HCT116 (cell line): Measurements from ENCODE around the gene BTNL2. TPM values are rescaled to one million over a fixed set of nuclear protein-coding genes. Genes with fewer than 3 reads are reported as not detected.

Experiments used
- ATAC-seq: fragments of 200-7000 bp; cut with Tn5 transposase; 2 replicates; pipeline ENCODE4 v1.9.1; 2020; ENCODE audit warnings: mild to moderate bottlenecking, moderate library complexity
- BruUV-seq: library from RNA; stranded (reverse); fragments of 400-500 nt; replicated peaks from 2 replicates; lab custom pipeline; 2021; lab: Mats Ljungman, UMichigan
- CTCF ChIA-PET: fragments of 300-600 bp; sonication (Branson Sonifier 250); formaldehyde crosslinking; loops from one replicate; lab custom pipeline; 2021; ENCODE audit warnings: antibody characterized with exemption; lab: Charles Lee
- POLR2A ChIA-PET: fragments of 300-600, 350-600 bp; sonication (Branson Sonifier 250); formaldehyde crosslinking; loops from one replicate; lab custom pipeline; 2021; ENCODE audit warnings: antibody characterized with exemption; lab: Charles Lee
- RAD21 ChIA-PET, 2 experiments: fragments of 300-600 bp; sonication (Branson Sonifier 250); formaldehyde crosslinking; loops; one replicate each; lab custom pipeline; 2023; ENCODE audit warnings: low total read pairs in 2 of 2; ENCODE audit not compliant: uncharacterized antibody in 2 of 2, unreplicated experiment in 2 of 2, low non-redundant PET in 1 of 2; lab: Charles Lee
- DNase-seq: peaks from one replicate; pipeline ENCODE4 v3.0.0-alpha.2; 2010; ENCODE audit warnings: low read depth, low spot score
- H2AFZ ChIP-seq: fragments of 200-600 bp; shearing (Covaris generic), sonication (generic); 2 replicates; pipeline ENCODE4 v1.6.1; 2017; ENCODE audit warnings: low read depth, mixed run types, mixed read lengths, antibody characterized with exemption, low read length; ENCODE audit not compliant: poor library complexity, severe bottlenecking
- H3K27ac ChIP-seq: 2 replicates; pipeline ENCODE4 v1.5.1; 2012; ENCODE audit warnings: low read depth, low read length
- H3K27me3 ChIP-seq: fragments of 200-600 bp; sonication (generic); 2 replicates; pipeline ENCODE4 v1.6.1; 2016; ENCODE audit warnings: mixed run types, low read length, mixed read lengths; ENCODE audit not compliant: insufficient read depth
- H3K36me3 ChIP-seq, 2 experiments: fragments of 200-500 bp in 1 of 2; fragments of 200-600 bp in 1 of 2; sonication (Bioruptor generic) in 1 of 2; sonication (generic) in 1 of 2; 2 replicates each; pipeline versions ENCODE4 v1.5.1 to v1.6.1; 2014 to 2016; ENCODE audit warnings: low read length in 2 of 2, inconsistent platforms in 1 of 2, mixed read lengths in 1 of 2, mixed run types in 1 of 2; ENCODE audit not compliant: insufficient read depth in 2 of 2, control insufficient read depth in 1 of 2
- H3K4me1 ChIP-seq, 2 experiments: fragments of 200-600 bp in 1 of 2; sonication (generic) in 1 of 2; 2 replicates each; pipeline versions ENCODE4 v1.5.1 to v1.6.1; 2012 to 2017; ENCODE audit warnings: low read length in 2 of 2, inconsistent platforms in 1 of 2, mild to moderate bottlenecking in 1 of 2, mixed read lengths in 1 of 2, mixed run types in 1 of 2, moderate library complexity in 1 of 2; ENCODE audit not compliant: insufficient read depth in 2 of 2, control insufficient read depth in 1 of 2
- H3K4me2 ChIP-seq: fragments of 200-600 bp; sonication (generic); 2 replicates; pipeline ENCODE4 v1.6.1; 2017; ENCODE audit warnings: mixed run types, low read length, mixed read lengths
- H3K4me3 ChIP-seq, 2 experiments: fragments of 200-600 bp in 1 of 2; sonication (generic) in 1 of 2; replicated peaks in 1 of 2; 2 replicates each; pipeline ENCODE4 v1.5.1; 2011 to 2016; ENCODE audit warnings: low read length in 2 of 2, control low read depth in 1 of 2, low read depth in 1 of 2, mild to moderate bottlenecking in 1 of 2, mixed read lengths in 1 of 2, mixed run types in 1 of 2
- H3K79me2 ChIP-seq: fragments of 200-600 bp; sonication (generic); 2 replicates; pipeline ENCODE4 v1.6.1; 2017; ENCODE audit warnings: mild to moderate bottlenecking, mixed run types, low read length, moderate library complexity, mixed read lengths; ENCODE audit not compliant: insufficient read depth
- H3K9ac ChIP-seq: fragments of 200-600 bp; sonication (generic); 2 replicates; pipeline ENCODE4 v1.6.1; 2016; ENCODE audit warnings: low read length, mixed read lengths
- H3K9me2 ChIP-seq: fragments of 200-600 bp; sonication (generic), shearing (Covaris generic); 2 replicates; pipeline ENCODE4 v1.6.1; 2017; ENCODE audit warnings: mixed run types, mild to moderate bottlenecking, moderate library complexity; ENCODE audit not compliant: insufficient read depth
- H3K9me3 ChIP-seq, 2 experiments: fragments of 200-500 bp in 1 of 2; fragments of 200-600 bp in 1 of 2; sonication (Bioruptor generic) in 1 of 2; sonication (generic) in 1 of 2; 2 replicates each; pipeline ENCODE4 v1.6.1; 2014 to 2017; ENCODE audit warnings: low read length in 2 of 2, mixed read lengths in 2 of 2, inconsistent platforms in 1 of 2, low read depth in 1 of 2, mild to moderate bottlenecking in 1 of 2, mixed run types in 1 of 2, moderate library complexity in 1 of 2; ENCODE audit not compliant: control insufficient read depth in 1 of 2, insufficient read depth in 1 of 2
- H4K20me1 ChIP-seq: fragments of 200-600 bp; sonication (generic), shearing (Covaris generic); 2 replicates; pipeline ENCODE4 v1.6.1; 2017; ENCODE audit warnings: mixed run types, mild to moderate bottlenecking, moderate library complexity; ENCODE audit not compliant: insufficient read depth
- ATF3 ChIP-seq: IDR thresholded peaks from 2 replicates; pipeline ENCODE4 v1.6.1; 2012
- CBX3 ChIP-seq: IDR thresholded peaks from 2 replicates; pipeline ENCODE4 v1.6.1; 2012; ENCODE audit warnings: low read depth
- CEBPB ChIP-seq: IDR thresholded peaks from 2 replicates; pipeline ENCODE4 v1.6.1; 2012; ENCODE audit warnings: low read depth
- ELF1 ChIP-seq: IDR thresholded peaks from 2 replicates; pipeline ENCODE4 v1.6.1; 2012; ENCODE audit warnings: low read depth, borderline replicate concordance
- EZH2phosphoT487 ChIP-seq: fragments of 200-600 bp; IDR thresholded peaks from 2 replicates; pipeline ENCODE4 v1.6.1; 2018; ENCODE audit warnings: antibody characterized with exemption, borderline replicate concordance
- FOSL1 ChIP-seq: IDR thresholded peaks from 2 replicates; pipeline ENCODE4 v1.6.1; 2012; ENCODE audit warnings: low read depth
- JUND ChIP-seq: IDR thresholded peaks from 2 replicates; pipeline ENCODE4 v1.6.1; 2012
- POLR2AphosphoS5 ChIP-seq: IDR thresholded peaks from 2 replicates; pipeline ENCODE4 v1.6.1; 2011; ENCODE audit warnings: mild to moderate bottlenecking, low read depth, low read length, moderate library complexity
- RAD21 ChIP-seq: IDR thresholded peaks from 2 replicates; pipeline ENCODE4 v1.6.1; 2012; ENCODE audit warnings: low read depth, mild to moderate bottlenecking
- SP1 ChIP-seq: IDR thresholded peaks from 2 replicates; pipeline ENCODE4 v1.6.1; 2012; ENCODE audit warnings: low read depth
- SRF ChIP-seq: IDR thresholded peaks from 2 replicates; pipeline ENCODE4 v1.6.1; 2012; ENCODE audit warnings: low read depth
- ZBTB33 ChIP-seq: IDR thresholded peaks from 2 replicates; pipeline ENCODE4 v1.6.1; 2011; ENCODE audit warnings: mild to moderate bottlenecking, low read length, moderate library complexity; ENCODE audit not compliant: insufficient replicate concordance; ENCODE audit errors: extremely low read depth
- ZFX ChIP-seq: fragments of 450-650 bp; IDR thresholded peaks from 2 replicates; pipeline ENCODE4 v1.6.1; 2017
- intact Hi-C: fragments of 100-400 bp; cut with micrococcal nuclease; formaldehyde crosslinking; loops from 2 replicates; pipeline ENCODE4 v1.10.0; 2022
- total RNA-seq: library from RNA; stranded (reverse); gene quantifications from one replicate; pipeline ENCODE4 v1.2.1, GENCODE V29; 2021; ENCODE audit not compliant: unreplicated experiment
- TF ChIP-seq, protein P1 (sequence below): IDR thresholded peaks from 2 replicates; pipeline ENCODE4 v1.6.1; 2012

Gene BTNL2
- total RNA-seq, 1 experiment from 2014 or later: not detected

- H3K4me1 ChIP-seq: no peaks in the 10 kb centered on the region
- RAD21 ChIA-PET: no interaction called here
- BruUV-seq: no TSS peak
- no peak overlapping the region for H2AFZ ChIP-seq
- ATAC-seq: no peak
- H3K27me3 ChIP-seq: no peaks in the 10 kb centered on the region
- H4K20me1 ChIP-seq: no peaks in the 10 kb centered on the region
- CTCF ChIA-PET: no interaction called here
- intact Hi-C loops: no loop called here
- H3K4me3 ChIP-seq: no peak overlapping the region
- peaks cover 2% of the 10 kb centered on the region; the same call in 1 of the 2 replicates for H3K9me2 ChIP-seq
- no peak for DNase-seq
- H3K9me3 ChIP-seq: no peaks in the 10 kb centered on the region
- no peaks in the 10 kb centered on the region for H3K36me3 ChIP-seq
- POLR2A ChIA-PET: no interaction called here
- H3K79me2 ChIP-seq: no peaks in the 10 kb centered on the region
- H3K9ac ChIP-seq: no peak overlapping the region
- no peak overlapping the region for H3K27ac ChIP-seq
- no peak overlapping the region for H3K4me2 ChIP-seq
- TF ChIP-seq, protein P1, sequence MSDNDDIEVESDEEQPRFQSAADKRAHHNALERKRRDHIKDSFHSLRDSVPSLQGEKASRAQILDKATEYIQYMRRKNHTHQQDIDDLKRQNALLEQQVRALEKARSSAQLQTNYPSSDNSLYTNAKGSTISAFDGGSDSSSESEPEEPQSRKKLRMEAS: no peak
- TF ChIP-seq ELF1 (no peak), ZFX (no peak), SP1 (no peak), CBX3 (no peak), EZH2phosphoT487 (no peak)
- TF ChIP-seq, all 23 proteins: peak for 0
Measured at GRCh38 chr6:32447932-32448331, 41.0 kb upstream of the BTNL2 start.

DNA sequence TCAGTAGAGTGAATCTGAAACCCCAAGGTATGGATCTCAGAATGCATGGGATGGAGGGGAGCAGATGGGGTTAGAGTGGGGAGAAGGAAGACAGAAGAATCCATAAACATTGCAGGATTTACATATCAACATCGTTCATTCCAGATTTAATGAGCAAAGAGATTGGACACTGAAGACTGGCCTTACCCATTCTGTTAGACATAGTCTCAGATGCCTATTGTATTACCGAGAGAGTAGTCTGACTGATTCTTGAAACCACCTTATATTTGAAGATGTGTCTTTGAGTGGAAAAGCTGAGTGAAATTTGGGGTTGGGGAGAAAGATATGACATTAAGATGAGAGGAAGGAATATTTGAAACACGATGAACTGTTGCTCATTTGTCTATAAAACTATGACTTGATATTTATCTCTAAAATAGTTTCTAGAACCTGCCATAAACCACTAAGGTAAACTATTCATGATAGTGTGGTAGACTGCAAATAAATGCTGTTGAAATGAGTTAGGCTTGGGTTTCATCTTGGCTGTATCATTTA is 38.4 kb upstream of the BTNL2 start:
- peaks cover 2% of the 10 kb centered on the region; the same call in 1 of the 2 replicates for H3K9me2 ChIP-seq
- no peak for DNase-seq
- H3K9me3 ChIP-seq: no peaks in the 10 kb centered on the region
- H3K79me2 ChIP-seq: no peaks in the 10 kb centered on the region
- RAD21 ChIA-PET: no interaction called here
- TF ChIP-seq FOSL1 (no peak), CEBPB (no peak), RAD21 (no peak), ATF3 (no peak), EZH2phosphoT487 (no peak), JUND (no peak), ZFX (no peak), POLR2AphosphoS5 (no peak), SRF (no peak), ELF1 (no peak), ZBTB33 (no peak)
- TF ChIP-seq, all 23 proteins: peak for 0
- no peak overlapping the region for H2AFZ ChIP-seq
- H4K20me1 ChIP-seq: no peaks in the 10 kb centered on the region
- H3K36me3 ChIP-seq: no peaks in the 10 kb centered on the region
- no peak overlapping the region for H3K4me3 ChIP-seq
- ChIA-PET POLR2A (no interaction called here), CTCF (no interaction called here)
- no peak overlapping the region for H3K9ac ChIP-seq
- BruUV-seq: no TSS peak
- intact Hi-C loops: no loop called here
- H3K4me1 ChIP-seq: no peaks in the 10 kb centered on the region
- H3K4me2 ChIP-seq: no peak overlapping the region
- no peak overlapping the region for H3K27ac ChIP-seq
- no peak for ATAC-seq
- no peaks in the 10 kb centered on the region for H3K27me3 ChIP-seq
